GM21423 (cell line): ENCODE results near the gene HOMER1.

Source experiments
- ATAC-seq: cut with Tn5 transposase; IDR thresholded peaks from one replicate; pipeline ENCODE4 v1.9.1; 2021; ENCODE audit warnings: mild to moderate bottlenecking, moderate library complexity; ENCODE audit not compliant: unreplicated experiment

Gene HOMER1

DNA sequence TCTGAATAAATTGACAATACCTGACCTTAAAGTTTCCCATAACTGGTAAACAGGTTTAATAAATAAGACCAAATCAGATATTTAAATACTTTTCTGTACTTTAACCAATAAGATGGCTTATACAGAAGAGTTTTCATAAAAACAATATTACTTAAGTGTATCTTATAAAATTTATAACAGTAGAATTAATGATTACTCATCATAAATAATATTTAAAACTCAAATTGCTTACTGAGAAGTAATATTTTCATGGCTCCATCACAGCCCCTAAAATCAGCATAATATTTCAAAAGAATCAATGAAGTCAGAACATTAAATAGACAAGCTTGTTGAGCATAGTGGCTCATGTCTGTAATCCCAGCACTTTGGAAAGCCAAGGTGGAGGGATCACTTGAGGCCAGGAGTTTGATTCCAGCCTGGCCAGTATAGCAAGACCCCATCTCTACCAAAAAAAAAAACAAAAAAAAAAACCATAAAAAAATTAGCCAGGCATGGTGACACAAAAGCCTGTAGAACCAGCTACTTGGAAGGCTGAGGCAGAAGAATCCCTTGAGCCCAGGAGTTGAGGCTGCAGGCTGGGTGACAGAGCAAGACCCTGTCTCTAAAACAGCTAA is 23.5 kb downstream of the HOMER1 start:
- no peak for ATAC-seq

DNA sequence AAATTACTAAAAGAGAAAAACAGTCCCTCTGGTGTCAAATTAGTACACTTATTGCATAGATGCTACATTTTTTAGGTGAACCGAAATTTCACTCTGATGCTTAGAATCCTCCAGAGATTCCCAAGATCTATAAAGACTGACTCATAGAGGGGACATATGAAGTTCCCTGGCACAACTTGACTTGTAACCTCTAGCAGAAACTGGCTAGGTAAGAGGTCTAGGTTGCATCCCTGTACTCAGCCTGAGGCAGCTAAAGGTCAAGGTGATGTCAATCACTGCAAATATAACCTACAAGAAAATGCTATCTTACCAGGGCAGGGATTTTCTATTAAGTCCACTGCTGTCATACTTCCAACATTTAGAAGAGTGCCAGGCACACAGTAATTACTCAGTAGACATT is 24.2 kb downstream of the HOMER1 start:
- no peak for ATAC-seq

DNA sequence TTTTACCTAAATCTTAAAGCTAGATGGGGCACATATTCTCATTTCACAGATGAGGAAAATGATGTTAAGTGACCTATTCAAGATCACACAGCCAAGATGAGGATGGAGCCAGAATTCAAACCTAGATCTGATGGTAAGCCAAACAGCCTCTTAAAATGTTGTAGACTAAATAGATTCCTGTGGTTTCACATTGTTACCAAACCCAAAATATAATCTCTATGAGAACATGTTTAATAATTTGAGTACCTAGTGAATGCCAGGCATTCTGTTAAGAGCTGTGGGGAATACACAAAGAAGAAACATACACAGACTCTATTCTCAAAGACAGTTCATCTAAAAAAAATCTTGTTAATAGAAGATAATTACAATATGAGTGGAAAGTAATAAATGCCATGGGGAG is 25.2 kb downstream of the HOMER1 start:
- no peak for ATAC-seq

DNA sequence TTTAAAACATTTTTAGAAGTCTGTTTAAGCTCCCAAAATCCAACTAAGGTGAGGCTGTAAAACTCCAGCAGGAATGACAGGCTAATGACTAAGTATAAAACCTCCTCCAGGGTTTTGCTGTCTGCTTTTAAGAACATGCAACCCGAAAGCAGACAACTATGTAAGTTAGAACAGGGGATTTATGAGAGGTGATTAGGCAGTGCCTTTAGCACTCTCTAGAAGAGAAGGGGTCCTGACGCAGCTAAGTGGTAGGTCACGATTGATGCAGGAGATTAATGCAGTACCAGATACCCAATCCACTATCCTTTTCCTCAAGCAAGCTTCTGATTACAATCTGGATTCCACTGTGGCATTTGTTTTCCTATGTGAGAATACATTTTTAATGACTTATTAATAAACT is 25.9 kb downstream of the HOMER1 start:
- ATAC-seq, result no peak

DNA sequence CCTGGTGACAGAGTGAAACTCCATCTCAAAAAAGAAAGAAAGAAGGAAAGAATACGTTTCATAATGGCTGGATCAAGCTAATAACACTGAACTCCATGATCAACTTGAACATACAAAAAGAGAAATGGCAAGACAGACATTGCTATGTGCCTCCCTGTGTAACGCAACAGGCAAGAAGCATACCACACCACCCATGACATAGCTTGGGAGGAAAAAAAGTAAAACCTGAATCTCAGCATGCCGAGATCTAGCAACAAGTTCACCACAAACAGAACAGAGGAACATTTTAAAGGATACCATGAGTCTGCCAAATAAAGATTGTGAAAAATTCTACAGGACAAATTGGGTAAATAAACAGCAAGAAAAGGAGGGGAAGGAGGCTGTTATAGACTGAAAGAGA is 26.7 kb downstream of the HOMER1 start:
- ATAC-seq, result no peak

DNA sequence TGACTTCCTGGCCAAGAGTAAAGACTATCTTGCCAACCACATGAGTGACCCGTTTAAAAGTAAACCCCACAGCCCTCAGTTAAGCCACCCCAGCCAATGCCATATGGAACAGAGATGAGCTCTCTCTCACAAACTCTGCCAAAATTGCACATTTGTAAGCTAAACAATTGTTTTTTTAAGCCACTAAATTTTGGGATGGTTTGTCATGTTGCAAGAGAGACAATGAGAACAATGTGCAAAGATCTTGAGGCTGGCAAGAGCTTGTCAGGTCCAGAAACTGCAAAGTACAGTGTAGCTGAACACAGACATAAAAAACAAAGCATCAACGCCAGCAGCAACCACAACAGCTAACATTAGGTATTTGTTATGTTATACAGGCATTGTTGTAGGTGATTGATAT is 27.8 kb downstream of the HOMER1 start:
- ATAC-seq, result no peak

DNA sequence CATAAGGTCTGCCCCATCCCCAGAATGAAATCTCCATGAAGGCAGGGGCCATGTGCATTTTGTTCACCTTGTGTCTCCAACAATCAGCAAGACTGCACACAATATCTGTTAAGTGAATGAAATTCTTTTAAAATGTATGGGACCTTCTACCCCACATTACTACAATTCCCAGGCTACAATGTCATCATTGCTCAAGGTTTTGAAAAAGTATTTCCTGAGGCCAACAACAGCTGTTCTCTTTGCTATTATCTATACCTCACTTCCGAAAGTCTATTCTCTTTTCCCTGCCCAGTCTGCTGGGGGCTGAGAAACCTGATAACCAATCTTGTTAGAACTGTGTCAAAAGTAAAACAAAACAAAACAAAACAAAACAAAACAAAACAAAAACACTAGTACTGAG is 29.2 kb downstream of the HOMER1 start:
- ATAC-seq, result no peak

DNA sequence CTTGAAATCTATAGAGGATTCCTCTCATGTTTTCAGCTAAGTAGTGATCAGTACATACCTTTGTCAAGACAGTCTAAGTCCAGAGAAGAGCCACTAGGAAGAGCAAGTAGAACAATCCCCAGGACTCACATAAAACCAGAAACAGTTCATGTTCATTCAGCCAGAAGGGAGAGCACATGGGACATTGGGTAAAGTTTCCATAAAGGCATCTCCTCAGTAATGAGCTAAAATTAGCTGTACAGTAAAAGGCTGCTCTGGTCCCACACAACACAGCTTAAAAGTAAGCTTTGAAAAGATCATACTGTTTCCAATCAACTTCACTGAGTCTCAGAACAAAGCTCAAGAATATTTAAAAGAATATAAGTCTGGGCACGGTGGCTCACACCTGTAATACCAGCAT is 32.4 kb downstream of the HOMER1 start:
- no peak for ATAC-seq

DNA sequence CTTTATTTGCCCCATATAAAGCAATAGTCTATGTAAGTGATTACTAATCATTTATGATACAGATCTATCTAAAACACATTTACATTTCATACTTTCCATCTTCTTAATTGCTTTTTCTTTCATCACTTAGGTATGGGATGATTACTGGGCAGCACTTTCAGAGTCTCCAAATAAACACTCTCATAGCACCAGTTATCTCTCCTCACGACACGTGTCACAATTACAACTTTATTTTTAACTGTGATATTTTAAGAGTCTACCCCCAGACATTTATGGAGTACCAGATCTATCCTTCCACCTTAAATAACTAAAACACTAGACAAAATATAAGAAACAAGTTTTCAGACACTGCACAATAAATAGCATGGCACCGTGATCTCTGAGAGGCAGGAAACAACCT is 32.9 kb downstream of the HOMER1 start:
- ATAC-seq, result no peak

DNA sequence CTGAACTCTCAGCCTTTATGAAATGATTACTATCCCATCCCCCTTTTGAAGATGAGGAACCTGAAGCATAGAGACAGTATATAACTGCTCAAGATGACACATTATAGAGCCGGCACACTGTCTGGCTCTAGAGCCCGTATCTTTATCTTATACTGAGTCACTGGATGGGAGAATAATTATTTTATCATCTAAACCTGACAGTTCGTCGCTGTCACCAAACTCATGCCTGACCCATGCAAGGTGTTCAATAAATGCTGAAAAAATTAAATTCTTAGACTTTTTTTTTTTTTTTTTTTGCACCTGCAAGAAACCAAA is 38.8 kb downstream of the HOMER1 start:
- ATAC-seq, result no peak

DNA sequence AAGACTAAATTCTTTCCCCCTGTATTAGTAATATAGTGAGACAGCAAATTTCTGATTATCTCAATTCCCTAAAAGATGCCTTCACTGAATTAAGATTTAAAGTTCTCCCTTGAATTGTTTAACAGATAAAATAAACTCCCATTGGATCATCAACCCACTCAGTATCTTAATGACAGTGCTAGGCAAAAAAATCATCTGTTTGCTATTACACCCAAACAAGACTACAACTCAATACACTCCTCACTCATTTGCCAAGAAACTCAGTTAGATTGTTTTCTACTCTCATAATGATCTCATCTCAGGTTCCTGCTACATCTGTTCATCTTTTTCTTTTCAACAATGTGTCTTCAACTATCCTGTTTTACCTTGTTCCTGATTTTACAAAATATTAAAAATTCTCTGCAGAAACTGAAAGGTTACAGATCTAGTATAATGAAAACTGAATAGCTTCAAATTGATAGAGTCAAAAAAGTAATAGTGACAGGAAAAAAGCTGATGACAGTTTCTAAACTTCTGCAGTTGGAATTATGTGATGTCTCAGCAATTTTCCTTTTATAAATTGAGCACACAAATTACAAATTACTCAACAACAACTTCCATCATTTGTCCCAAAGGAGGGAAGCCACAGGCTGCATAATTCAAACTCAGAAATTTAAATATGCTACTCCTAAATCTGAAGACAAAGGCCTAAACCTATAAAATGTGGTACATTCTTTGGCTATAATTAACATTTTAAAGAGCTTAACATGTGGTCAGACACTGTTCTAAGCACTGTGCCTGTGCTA is 39.4 kb downstream of the HOMER1 start:
- no peak for ATAC-seq

DNA sequence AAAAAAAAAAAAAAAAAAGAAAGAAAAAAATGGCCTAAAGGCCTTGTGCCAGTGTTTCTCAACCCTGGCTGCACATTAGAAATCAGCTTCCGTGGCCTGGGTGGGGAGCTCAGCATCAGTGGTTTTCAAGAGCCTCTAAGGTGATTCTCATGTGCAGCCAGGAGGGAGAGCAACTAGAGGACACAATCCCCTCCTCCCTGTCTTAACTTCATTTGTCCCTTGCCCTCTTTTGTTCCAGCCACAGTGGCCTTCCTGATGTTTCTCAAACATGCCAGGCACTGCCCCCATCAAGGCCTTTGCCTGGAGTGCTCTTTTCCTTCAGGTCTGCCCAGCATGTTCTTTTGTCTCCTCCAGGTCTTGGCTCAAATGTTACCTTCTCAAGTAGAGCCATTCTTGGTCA is 42.4 kb downstream of the HOMER1 start:
- no peak for ATAC-seq

DNA sequence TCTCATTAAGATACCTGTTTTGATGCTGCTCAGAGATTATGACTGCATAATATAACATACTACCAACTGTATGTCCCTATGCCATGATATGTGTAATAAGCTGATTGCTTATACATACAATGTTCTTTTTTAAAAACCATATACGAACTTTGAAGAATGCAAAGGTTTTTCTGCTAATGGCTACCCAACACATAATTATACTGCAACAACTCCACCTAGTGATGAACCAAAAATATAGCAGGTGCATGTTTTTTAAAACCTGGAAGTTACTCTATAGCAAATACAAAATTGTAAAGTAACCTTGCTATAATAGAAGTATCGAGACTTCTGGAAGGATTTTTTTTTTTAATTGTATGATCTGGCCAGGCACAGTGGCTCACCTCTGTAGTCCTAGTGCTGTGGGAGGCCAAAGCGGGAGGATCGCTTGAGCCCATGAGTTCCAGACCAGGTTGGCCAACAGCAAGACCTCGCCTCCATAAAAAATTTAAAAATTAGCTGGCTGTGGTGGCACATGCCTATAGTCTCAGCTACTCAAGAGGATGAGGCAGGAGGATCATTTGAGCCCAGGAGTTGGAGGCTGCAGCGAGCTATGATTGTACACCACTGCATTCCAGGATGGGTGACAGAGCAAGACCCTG is 49.1 kb downstream of the HOMER1 start:
- ATAC-seq, result no peak

DNA sequence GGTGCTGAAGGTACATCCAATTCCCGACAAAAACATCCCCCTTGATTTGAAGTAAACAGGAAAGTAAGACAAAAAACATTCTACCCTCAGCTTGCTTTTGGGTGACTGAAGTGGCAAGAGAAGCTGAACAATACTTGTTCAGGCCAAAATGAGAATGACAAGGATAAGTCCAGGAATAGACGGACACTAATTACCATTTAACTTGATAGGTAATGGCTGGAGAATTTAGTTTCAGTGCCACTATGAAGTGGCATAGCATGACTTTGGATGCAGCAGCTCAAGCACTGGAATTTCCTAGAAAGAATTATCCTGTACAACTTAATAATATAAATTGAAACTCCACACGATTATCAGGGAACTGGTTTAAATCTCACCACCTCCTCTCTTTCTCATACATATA is 49.7 kb downstream of the HOMER1 start:
- ATAC-seq, result no peak

DNA sequence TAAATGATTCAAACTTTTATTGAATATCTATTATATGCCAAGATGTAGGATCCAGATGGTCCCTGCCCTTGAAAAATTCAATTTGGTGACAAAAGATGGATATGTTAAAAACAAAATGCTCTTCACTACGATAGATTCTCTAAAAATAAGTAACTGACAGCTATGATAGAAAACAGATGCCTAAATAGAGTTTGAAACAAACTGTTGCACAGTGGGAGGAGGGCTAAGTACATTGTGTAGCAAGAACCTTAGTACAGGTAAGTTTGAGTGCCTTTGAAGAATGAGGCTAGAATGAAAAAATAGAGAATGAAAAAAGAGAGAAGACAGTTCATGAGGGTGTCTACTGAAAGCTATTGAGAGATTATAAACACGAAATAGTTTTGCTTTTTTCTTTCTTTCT is 54.3 kb downstream of the HOMER1 start:
- no peak for ATAC-seq

DNA sequence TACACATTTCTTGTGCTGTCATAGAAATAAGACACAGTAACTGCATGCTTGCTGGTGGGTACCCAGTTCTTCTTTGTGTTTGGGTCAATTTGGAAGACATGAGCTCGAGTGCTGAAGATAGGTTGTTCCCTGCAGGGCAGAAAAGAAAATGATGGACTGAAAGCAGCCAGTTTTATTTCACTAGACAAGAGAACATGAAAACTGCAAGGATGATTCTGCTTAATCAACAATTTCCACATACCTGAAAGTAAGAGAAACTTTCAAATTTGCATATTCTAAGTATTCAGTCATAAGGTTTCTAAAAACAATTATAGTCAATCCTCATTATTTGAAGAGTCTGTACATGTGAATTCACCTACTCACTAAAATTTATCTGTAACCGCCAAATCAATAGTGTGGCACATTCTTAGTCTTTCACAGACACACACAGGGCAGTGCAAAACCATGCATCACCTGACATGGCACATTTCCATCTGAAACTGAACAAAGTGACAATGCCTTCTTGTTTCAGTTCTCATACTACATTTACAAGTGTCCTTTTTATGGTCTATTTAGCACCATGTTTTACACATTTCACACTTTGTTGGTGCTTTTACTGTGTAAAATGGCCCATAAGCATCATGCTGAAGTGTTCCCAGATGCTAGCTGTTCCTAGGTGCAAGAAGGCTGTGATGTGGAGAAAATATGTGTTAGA is 56.9 kb downstream of the HOMER1 start:
- peak; percentile 86 for ATAC-seq

DNA sequence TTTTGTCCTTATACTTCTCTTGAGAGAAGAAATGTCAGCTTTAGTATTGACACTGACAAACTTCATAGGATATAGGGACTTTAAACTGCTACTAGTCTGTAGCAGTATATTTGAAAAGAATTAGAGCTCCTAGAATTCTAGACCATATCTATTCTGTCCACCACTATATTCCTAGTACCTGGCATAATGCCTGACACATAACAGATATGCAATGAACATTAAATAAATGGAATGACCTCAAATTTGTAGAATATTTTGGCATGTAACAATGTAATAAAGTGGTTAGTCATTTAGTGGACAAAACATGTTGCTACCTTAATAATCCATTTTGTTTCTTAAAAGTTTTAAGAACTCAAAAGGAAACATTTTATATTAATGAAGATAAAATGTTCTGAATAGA is 57.5 kb downstream of the HOMER1 start:
- no peak for ATAC-seq

DNA sequence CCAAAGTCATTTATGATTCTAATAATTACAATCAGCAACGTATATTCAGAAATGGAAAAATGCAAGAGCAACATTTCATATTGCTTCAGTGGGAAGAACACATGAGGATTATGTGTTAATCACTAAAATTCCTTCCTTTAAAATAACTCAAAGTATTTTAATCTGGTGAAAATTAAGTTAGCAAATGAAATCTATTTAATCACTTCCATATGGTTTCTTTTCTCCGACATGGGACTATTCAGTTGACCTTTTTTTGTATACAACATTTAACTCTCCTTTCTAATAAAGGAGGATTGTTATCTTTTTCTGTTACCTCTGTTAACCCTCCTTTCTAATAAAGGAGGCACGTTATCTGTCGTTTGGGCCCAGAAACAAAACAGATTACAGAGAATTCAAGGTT is 59.9 kb downstream of the HOMER1 start:
- ATAC-seq, result no peak

DNA sequence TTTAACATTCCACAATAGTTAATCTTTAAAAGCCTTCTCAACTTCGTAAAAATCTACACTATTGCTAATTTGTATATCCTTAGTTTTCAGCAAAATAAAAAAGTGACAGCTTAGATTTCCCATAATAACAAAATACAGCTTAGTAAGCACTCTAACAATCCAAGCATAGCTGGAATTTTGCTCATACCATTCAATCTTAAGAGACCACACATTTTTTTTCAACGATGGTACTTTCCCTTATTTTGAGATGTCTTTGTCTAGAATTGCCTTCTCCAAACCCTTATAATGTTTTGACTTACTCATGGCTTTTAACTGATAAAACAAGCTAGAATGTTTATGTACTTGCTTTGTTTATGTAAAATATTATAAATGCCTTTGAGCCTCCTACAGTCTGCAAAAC is 65.6 kb downstream of the HOMER1 start:
- ATAC-seq, result no peak

DNA sequence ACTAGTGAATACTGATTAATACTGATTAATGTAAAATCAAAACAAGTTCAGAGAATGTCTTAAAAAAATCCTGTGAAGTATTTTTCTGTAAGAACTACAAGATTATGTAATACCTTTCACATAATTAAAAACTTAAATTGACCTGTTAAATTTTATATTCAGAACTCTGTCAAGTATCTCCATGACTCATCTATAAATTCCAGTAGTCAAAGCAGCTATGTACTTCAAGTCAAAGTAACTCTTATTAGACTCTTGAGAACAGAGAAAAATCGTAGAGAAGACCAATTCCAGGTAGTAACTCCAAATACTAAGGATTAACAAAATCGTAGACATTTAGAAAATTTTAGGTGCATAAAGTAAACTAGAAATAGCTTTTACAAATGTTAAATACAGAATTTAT is 77.1 kb downstream of the HOMER1 start:
- no peak for ATAC-seq

DNA sequence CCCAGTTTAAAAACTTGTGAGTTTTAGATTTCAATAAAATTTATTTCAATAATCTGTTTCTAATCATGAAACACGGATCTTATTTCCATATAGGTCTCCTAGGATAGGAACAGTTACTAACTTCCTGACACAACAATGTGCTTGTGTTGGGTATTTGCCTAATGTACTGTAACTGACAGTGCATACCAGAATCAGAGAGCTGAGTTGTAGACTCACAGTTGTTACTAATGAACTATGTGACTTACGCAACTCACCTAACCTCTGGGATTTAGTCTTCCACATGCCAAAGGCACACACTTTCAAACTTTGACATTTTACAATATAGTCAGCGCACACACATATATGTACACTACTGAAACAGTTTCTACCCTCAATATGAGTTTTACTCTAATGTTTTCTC is 77.7 kb downstream of the HOMER1 start:
- ATAC-seq, result no peak

DNA sequence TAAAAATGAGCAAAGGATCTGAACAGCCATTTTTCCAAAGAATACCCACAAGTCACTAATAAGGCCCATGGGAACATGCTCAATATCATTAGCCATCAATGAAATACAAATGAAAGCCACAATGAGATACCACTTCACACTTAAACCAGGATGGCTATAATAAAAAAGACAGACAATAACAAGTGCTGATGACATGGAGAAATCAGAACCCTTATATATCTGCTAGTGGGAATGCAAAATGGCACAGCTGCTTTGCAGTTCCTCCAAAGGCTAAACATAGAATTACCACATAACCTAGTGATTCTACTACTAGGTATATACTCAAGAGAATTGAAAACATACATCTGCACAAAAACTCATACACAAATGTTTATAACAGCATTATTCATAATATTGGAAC is 83.7 kb downstream of the HOMER1 start:
- no peak for ATAC-seq
